Mesenteric fat pad (tissue), 1 donor: ENCODE measurements around the gene DSG4. TPM values are rescaled to one million over a fixed set of nuclear protein-coding genes. Genes with fewer than 3 reads are reported as not detected.
"Not testable (repeated sequence)": the region's sequence is repeated elsewhere in the genome, so short reads cannot be mapped to it uniquely, and the experiment has no call there.

ENCODE experiments used
- DNase-seq: peaks from one replicate; pipeline ENCODE4 v3.0.0-alpha.2; 2020; ENCODE audit warnings: low spot score
- long read RNA-seq: library from polyadenylated mRNA; unstranded; transcript quantifications from one replicate; pipeline ENCODE4 v2.0.0, GENCODE V29; 2020
- total RNA-seq: library from RNA; stranded (reverse); fragmentation: NEBNext Ultra II Directional; extraction: Animal tissue kit (Norgen Biotek cat#: 25700); gene quantifications from one replicate; pipeline ENCODE4 v1.2.1, GENCODE V29; 2021
- donor health status: DM: yes; HTN: yes; CAD: no.

The DSG4 gene
- not detected for total RNA-seq
- long read RNA-seq = 0 reads

DNA sequence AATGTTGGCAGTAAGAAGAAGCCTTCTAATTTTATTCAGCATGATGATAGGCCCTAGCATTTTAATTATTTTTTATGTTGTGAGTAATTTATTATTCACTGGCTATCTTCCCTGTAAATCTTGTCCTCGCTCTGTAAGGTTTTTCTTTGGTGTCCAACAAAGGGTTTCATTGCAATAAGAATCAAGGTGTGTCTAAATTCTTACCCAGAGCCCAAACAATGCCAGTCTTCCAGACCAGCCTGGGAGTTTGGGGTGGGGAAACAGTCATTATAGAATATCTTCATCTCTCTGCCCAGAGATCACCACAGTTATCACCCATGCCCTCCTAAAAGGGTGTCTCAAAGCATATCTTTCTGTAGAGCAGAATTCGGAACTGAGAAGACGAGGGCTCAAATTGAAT lies at the start of gene DSG4:
Gene DSG4, plus strand, starts transcription at position 301 of the 400 bp plus-strand sequence. CDS start 135 bp downstream, outside the sequence.
- DNase-seq = no peak

GRCh38 chr18:31329787-31330438 lies 46.7 kb upstream of the DSG4 start:
- DNase-seq = no peak

DNA sequence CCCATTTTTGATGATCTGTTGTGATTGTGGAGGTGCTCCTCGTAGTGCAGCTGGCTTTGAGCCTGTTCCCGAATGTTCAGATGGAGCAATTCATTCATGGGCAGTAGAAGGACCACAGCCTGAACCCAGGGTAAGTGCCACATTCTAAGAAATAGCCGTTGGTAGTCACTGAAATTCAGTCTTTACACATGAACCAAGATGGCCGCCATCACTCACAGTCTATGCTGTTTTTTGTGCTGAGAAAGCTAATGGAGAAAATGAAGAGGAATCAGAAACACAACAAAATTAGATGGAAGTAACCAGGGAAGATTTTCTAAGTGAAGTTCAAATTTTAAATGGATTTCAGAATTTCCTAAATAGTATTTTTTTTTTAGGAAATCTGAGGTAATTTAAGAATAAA lies 33.1 kb upstream of the DSG4 start:
- no peak for DNase-seq

GRCh38 chr18:31353336-31353735 lies 23.2 kb upstream of the DSG4 start:
- not testable (repeated sequence) for DNase-seq

GRCh38 chr18:31354990-31355389 lies 21.6 kb upstream of the DSG4 start:
- DNase-seq = no peak

DNA sequence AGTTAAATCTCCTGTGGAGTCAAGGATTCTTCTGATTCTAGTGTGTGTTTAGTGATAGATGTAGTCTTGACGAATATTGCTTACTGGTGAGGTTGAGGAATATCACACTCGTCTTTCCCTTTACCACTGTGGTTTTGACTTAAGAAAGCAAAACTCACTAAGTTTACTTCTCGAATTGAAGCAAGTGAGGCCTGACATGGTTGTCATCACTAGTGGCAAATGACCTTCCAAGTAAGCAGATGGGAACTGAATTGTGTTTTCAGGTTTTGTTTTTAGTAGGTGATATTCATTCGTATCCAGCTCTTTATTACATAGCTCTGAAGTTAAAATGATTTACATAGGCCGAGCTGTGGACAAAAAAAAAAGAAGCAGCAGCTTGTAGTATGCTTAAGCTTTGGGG lies 20.6 kb upstream of the DSG4 start:
- no peak for DNase-seq

DNA sequence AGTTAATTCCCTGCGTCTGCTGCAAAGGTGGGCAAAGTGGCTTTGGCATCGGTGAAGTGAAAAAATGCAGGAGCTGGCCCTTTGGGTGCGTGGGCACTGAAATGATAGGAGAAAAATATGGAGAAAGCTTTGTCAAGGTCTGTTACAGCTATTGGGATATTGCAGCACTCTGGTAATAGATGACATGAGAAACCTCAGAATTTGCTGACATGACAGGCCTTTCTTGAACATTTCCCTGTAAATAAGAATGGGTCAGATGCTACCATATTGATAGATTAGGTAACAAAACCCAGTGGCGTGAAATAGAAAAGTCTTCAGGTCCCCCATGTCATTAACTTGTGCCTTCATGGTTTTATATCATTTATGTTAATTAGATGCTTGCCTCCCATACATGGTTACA lies 12.4 kb upstream of the DSG4 start:
- no peak for DNase-seq

GRCh38 chr18:31369478-31369877 lies 7.1 kb upstream of the DSG4 start:
- DNase-seq = no peak

- DNase-seq = no peak
These were observed 4.6 kb upstream of the DSG4 start for GRCh38 chr18:31371989-31372388.

- DNase-seq = no peak
These were observed 2.9 kb upstream of the DSG4 start for GRCh38 chr18:31373641-31374040.

DNA sequence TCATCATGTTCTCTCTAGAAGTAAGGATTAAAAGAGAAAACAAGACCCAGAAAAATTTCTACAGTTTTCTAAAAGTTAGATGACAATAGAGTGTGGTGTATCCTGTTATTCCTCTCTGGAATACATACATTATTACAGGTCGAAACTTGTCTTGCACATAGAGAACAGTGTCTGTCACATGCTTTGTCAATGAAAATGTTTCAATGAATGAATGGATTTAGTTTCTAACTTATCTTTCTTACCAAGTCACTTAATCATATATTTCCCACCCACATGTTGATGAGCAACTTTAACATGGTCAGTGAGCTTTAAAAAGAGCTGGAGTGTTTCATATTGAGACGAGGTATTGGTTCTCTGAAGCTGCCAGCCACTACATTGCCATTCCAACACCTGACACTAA lies 4.3 kb downstream of the DSG4 start:
- DNase-seq = no peak

DNA sequence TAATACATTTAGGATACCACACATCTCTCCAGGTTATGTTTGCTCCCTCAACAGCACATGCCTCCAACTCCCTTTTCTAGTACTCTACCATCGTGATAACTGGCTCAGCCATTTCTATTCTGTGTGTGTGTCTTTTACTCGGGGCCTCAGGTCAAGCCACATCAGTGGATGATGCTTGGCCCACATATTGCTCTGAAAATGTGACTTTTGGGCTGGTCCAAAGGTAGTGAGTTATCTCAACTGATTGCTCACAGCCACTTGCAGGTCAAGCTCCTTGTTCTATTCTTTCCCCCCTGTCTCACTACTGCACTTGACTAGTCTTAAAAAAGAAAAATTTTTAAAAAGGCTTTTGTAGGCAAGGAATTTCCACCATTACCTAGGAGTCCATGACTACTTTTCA lies 5.5 kb downstream of the DSG4 start:
- DNase-seq = no peak

DNA sequence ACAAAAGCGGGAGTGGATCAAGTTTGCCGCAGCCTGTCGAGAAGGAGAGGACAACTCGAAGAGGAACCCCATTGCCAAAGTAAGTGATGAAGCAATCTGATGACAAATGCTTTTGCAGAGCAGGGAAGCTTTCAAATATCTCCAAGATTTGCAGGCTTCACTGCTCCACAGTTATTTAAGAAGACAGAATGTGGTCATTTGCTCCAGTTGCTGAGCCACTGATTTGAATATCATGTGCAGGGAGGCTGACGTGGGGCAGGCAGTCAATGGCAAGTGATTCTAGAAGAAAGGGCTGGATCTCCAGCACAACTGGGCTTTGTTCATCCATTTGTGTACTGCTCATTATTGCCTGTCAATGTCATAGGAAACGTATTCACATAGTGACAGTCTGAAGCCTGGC lies 10.2 kb downstream of the DSG4 start:
- DNase-seq = no peak

- DNase-seq = no peak
These were observed 16.7 kb downstream of the DSG4 start for GRCh38 chr18:31393286-31393685.

GRCh38 chr18:31396796-31397612 lies 20.4 kb downstream of the DSG4 start:
- no peak for DNase-seq

- DNase-seq = no peak
These were observed 21.6 kb downstream of the DSG4 start for GRCh38 chr18:31398191-31398590.

GRCh38 chr18:31399306-31400032 lies 22.9 kb downstream of the DSG4 start:
- DNase-seq = no peak

DNA sequence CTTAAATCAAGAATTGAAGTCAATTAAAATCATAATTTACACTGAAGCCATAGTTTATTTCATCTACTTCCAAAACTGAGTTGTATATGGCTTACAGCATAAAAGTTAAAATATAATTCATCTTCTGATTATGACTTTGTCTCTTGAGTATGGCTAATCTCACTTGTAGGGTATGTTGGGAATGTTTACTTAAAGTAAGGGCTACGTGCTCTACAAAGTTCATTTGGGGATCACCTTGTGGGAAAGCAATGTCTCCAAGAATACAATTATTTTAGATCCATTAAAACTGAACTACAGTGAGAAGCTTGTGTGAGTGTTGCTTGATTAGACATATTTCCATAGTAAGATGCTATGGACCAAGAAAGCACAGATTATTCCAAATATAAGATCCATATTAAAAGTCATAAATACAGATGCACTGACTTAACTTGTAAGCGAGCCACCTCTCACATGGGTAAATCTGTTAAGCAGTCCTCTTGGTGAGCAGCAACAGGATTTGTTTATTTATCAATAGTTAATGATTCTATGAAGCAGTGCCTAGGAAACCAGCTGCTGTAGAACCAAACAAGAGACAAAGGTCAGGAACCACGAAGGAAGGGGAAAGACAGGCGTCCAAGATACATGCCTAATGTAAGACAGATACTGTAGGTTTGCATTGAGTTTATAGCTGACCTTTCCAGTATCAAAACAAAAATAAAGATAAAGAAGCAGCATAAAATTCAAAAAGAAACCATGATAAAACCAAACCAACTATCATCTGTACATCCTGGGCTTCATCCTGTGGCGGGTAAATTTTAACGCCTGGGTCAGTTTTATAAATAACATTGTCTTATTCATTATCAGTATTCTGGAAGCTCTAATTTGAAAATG lies 24.8 kb downstream of the DSG4 start:
- DNase-seq = no peak

DNA sequence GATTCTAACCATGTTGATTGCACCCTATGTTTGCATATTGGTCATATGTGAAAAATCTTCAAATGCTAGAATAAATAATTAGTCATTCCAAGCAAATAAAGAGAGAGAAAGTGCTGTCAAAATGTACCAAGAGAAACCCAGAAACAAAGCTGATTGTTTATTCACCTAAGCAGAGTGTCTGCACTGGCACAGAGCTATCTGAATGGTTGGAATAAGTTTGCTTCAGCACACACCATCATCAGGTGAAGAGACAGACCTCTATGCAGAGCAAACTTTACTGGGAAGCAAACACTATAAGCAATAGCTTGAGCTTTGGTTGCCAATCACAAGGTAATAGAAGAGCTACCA lies 25.4 kb downstream of the DSG4 start:
- DNase-seq = no peak

- DNase-seq = no peak
These were observed 26.8 kb downstream of the DSG4 start for GRCh38 chr18:31403409-31403808.

DNA sequence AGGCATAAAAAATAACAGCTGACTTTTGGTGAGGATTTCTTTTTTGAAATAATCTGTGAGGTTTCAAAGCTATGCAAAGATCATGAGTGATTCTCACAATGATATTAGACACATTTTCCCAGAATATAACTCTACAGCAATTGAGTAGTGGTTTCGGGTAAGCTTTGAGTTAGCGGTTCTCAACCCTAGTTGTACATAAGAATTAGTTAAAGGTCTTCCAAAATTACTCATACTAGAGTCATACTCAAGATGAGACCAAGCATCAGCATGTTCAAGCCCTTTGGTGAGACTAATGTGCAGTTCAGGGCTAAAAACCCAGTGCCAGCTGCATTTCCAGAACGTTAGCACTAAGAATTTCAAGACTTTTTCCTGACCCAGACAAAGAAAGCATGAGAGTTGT lies 31.1 kb downstream of the DSG4 start:
- no peak for DNase-seq
